NCI-H128 (cell line): ENCODE results near the gene ZBTB18.

Source experiments
- DNase-seq: peaks from one replicate; lab custom pipeline; 2025; ENCODE audit not compliant: unreplicated experiment; lab: John Stamatoyannopoulos, UW

ZBTB18 gene

DNA sequence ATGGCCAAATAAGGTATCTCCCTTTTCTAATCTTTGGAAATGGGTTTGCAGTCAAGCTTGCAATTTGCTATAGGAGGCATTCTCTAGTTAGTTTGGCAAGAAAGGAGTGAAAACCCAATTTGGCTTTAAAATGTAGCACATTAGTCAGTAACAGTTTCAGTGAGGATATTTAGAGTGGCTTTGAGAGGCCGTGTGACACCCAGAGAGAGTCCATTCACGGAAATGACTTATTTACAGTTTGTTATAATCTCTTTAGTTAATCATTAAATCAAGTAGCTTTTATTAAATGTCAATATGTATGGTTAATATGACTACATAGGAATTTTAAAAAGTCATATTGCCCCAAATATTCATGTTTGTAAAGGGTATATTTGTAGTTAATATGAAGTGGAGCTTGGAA, 9.6 kb downstream of the ZBTB18 start:
- no peak for DNase-seq

DNA sequence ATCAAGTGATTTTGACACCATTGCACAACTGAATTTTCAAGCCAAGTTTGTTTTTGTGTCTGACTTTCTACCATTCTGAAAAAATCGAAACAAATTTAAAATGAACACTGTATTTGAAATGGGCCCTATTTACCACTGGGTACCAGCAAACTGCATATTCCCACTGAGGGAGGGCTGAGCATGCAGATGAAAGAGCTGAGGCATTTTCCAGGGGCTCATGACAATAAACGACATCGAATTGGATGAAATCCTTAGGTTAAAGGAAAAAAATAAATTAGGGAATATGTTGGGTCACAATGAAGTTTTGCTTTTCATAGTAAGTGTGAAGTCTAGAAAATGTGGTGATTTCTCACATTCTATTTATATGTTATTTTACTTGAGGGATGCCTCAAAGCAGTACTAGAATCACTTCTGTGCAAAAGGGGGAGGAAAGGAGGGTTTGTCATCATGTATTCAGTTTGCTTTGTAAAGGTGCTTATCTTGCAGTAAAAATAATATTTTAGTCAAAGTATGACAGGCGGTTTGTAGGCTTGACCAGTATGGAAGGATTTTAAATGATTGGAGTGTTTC, 11.2 kb downstream of the ZBTB18 start:
- DNase-seq: no peak

GRCh38 chr1:244063498-244063897, 12.4 kb downstream of the ZBTB18 start:
- no peak for DNase-seq

DNA sequence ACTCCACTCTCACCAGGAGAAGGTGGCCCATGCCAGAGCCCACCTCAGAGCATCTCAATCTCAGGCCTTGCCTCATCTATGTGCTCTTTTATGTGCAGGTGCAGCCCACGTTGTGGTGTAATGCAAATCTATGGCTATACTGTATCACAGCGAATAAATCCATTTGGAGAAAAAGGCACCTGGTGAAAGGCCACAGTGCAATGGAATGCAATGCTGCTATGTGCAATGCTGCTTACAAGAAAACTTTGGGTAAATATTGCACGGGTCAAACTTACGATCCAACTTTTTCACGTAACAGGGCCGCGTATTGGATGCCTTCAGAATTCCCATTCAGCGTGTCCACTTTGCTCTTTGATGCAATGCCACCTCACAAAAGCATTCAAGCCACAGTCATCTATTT, 13.5 kb downstream of the ZBTB18 start:
- DNase-seq: no peak

DNA sequence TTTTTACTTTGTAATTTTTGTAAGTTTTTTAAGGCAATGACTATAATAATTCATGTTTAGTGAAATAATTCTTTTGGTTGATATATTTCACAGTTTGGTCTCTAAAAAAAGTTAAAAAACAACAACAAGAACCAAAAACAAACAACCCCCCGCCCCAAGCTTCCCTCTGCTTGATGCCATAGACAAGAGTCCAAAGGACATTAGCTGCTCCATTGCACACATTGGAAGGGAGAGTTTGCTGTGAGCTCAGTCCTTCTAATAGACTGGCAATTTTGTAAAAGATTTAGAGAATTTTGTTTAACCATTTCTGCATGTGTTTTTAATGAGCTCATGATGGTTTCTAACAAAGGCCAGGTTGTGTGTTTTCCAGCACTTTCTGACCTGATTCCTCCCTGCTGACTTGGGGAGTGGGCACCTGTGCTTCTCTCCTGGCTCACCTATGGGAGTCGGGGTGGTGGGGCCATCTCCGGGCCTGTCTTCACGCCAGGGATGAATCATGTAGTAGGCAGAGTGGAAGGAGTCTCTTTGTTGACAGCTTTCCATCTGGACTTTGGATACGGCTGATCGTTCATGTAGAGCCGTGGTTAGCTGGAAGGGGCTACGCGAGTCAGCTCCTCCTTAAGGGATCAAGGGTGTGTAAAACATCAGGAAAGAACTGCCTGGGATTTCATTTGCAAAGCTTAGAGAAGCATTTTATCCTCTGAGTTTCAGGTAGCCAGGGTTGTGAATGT, 14.1 kb downstream of the ZBTB18 start:
- no peak for DNase-seq

- DNase-seq: no peak
Observed at GRCh38 chr1:244065960-244066388, 14.9 kb downstream of the ZBTB18 start.

- no peak for DNase-seq
Observed at GRCh38 chr1:244066954-244067716, 16.1 kb downstream of the ZBTB18 start.

- DNase-seq: no peak
Observed at GRCh38 chr1:244067893-244068292, 16.8 kb downstream of the ZBTB18 start.

GRCh38 chr1:244068567-244068966, 17.5 kb downstream of the ZBTB18 start:
- DNase-seq: no peak

GRCh38 chr1:244069326-244069898, 18.3 kb downstream of the ZBTB18 start:
- DNase-seq: no peak

GRCh38 chr1:244074559-244075171, 23.6 kb downstream of the ZBTB18 start:
- no peak for DNase-seq

DNA sequence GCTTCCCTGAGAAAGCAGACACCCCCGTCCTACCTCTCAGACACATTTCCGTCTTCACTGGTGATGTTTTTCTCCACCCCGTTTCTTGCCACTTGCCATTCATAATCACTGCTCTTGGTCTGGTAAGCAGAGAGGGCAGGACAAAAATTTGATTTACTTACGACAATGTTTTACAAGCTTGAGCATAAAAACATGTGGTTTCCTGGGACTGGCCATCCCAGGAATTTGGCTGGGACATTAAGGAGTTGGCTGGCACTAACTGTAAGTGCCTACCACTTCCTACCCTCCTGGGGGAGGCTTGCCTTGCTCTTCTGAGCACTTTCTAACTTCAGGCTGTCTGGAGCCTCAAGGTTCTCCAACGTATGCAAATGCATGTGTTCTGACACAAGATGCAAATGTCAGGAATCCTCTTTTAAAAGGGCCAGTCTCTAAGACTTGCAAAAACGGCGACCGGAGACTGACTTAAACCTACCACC, 24.2 kb downstream of the ZBTB18 start:
- DNase-seq: no peak

DNA sequence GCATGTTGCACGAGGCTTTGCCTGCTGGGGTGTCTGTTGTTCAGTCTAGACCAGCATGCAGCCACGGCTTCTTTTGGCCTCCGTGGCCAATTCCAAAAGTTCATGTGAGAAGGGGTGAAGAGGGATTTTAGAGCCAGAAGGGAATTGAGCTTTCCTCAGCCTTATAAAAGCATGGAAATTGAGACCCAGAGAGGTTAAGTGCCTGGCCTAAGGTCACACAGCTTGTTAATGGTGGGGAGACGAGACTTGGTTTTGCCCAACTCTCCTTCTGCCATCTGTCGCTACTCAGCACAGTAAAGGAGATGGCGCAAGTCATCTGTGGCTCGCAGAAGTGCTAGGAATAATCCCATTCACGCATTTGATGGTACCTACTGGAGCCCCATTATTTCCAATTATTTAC, 25.7 kb downstream of the ZBTB18 start:
- no peak for DNase-seq

DNA sequence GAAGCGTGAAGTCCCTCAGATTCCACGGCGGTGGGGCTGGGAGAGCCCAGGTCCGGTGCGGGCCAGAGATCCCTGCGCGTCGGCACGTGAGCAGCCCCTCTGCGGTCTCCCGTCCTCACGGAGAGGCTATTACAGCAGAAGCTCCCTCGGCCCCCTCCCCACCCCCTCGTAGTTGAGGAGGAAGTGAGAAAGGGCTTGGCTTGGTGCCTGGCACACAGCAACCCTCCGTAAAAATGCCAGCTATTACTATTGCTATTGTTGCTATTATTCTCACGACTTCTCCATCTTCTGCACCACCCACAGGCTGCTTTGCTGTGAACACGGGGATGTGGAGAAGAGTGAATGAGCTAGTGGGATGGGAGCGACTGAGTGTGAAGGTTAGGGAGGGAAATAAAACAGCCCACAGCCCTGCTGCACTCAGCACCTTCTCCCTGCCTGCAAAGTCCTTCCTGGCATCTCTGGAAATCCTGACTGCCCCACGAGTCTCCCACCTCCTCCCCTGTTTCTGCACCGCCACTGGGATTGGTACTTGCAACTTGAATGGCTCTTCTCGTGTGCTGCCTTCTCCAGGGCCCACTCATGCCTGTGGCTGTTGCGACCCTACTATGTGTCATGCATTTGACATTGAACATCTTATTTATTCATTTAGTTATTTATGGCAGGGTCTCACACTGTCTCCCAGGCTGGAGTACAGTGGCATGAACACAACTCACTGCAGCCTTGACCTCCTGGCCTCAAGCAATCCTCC, 26.6 kb downstream of the ZBTB18 start:
- no peak for DNase-seq

DNA sequence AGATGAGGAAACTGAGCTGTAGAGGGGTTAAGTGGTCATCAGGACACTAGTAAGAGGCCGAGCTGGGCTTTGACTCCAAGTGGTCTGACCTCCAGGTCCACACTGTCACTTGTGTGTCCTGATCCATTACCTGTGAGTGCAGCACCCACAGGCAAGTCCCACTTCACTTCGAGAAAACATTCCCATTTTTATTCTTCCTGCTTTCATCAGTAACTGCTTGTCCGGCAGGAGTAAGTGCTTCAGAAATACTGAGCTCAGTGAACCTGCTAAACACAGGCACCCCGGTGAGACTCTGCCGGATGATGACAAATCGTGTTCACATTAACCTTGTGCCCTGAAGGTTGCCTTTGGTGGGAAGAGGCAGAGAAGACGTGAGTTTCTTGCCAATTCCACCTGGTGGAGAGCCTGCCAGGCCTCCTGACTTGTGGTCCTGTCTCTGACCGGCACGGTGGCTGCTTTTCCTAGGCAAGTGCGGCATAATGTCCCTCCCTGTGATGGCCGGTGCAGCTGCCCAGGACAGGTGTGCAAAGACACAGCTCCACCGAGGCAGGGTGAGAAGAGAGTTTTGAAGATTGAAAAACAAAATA, 29.4 kb downstream of the ZBTB18 start:
- no peak for DNase-seq

GRCh38 chr1:244082969-244083368, 31.9 kb downstream of the ZBTB18 start:
- no peak for DNase-seq

DNA sequence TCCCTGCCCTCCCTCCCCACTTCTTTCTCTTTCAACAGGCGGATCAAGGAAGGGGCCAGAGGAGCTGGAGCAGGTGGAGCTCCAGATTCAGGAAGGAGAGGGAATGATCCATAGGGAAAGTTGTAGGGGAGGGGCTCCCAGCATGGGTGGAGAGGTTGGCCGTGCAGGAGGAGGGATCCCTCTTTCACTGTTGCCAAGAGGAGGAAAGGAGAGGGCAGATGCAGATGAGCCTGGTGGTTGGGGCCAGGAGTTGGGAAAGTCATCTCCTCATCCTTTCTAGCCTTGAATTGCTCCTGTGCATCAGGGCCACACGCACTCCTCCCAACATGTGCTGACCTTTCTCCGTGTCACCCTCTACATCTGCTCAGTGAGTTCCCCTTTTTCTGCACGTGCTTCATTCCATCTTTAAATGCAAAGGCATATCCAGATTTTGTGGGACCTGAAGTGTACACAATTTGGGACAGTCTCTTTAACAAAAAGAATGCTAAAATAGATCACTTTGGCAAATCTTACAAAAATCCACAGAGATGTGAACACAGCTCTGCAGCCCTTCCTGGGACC, 32.4 kb downstream of the ZBTB18 start:
- no peak for DNase-seq

GRCh38 chr1:244084763-244085162, 33.7 kb downstream of the ZBTB18 start:
- DNase-seq: no peak

DNA sequence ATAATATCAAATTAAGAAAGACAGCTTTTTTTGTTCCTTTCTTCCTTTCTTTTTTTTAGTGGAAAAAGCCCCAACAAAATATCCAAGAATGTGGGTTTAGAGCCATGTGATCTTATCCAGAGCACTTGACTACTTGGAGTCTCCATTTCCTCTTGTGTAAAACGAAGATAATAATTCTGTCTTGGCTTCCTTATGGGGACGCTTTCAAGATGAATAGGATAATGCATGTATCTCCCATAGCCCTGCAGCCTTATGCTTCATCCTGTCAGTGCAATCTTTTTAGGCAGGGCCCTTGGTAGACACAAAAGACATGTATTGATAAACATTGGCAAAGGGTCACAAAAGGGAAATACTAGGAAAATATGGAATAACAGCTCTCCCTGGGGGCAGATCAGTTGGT, 34.8 kb downstream of the ZBTB18 start:
- no peak for DNase-seq

- DNase-seq: no peak
Observed at GRCh38 chr1:244087021-244087560, 36.0 kb downstream of the ZBTB18 start.
